ENCODE results near the gene CCDC57.

Gene CCDC57

GRCh38 chr17:82247182-82247823 lies 34.7 kb upstream of the CCDC57 start:
- no peak overlapping the region for H3K27ac ChIP-seq (ENCODE audit: low read depth, low read length)

GRCh38 chr17:82246365-82247181 lies 33.9 kb upstream of the CCDC57 start:
- Histone ChIP-seq H3K36me3 (ENCODE audit: low read length) (0 out of 2 replicates have a peak, but pooled peaks cover 3% of the 10 kb centered on the region), H3K79me2 (ENCODE audit: insufficient read depth, low read length) (peaks cover 4% of the 10 kb centered on the region; the same call in 1 of the 2 replicates), H3F3A (ENCODE audit: insufficient read depth) (no peaks in the 10 kb centered on the region), H3K9ac (ENCODE audit: low read length) (no peak overlapping the region), H3K27me3 (ENCODE audit: low read length) (no peaks in the 10 kb centered on the region), H3K4me2 (ENCODE audit: low read depth, low read length, poor library complexity, severe bottlenecking) (no peak overlapping the region), H3K27ac (ENCODE audit: low read depth, low read length) (no peak overlapping the region), H3K9me3 (ENCODE audit: insufficient read depth, low read length) (no peaks in the 10 kb centered on the region), H3K9me2 (replicated peaks; ENCODE audit: insufficient read depth, low read length) (no peaks in the 10 kb centered on the region), H3K4me3 (ENCODE audit: insufficient read depth, low read length, poor library complexity, severe bottlenecking) (no peak overlapping the region), H4K20me1 (ENCODE audit: low read depth, low read length) (no peaks in the 10 kb centered on the region; the same call in 1 of the 2 replicates), H2AFZ (ENCODE audit: low read depth, low read length, severe bottlenecking) (no peak overlapping the region)
- TF ChIP-seq CTCF (IDR thresholded peaks at IDR 0.05; ENCODE audit: insufficient read depth, low read length, poor library complexity, severe bottlenecking) (no peak), EZH2phosphoT487 (conservative IDR thresholded peaks at IDR 0.05; ENCODE audit: low read length) (no peak)

More at GRCh38 chr17:82247182-82247823, 34.7 kb upstream of the CCDC57 start:
- Histone ChIP-seq H3K36me3 (ENCODE audit: low read length) (0 out of 2 replicates have a peak, but pooled peaks cover 3% of the 10 kb centered on the region), H4K20me1 (ENCODE audit: low read depth, low read length) (no peaks in the 10 kb centered on the region; the same call in 1 of the 2 replicates), H3K4me2 (ENCODE audit: low read depth, low read length, poor library complexity, severe bottlenecking) (no peak overlapping the region), H3K27me3 (ENCODE audit: low read length) (no peaks in the 10 kb centered on the region), H2AFZ (ENCODE audit: low read depth, low read length, severe bottlenecking) (no peak overlapping the region), H3K9me2 (replicated peaks; ENCODE audit: insufficient read depth, low read length) (no peaks in the 10 kb centered on the region), H3F3A (ENCODE audit: insufficient read depth) (no peaks in the 10 kb centered on the region), H3K9me3 (ENCODE audit: insufficient read depth, low read length) (no peaks in the 10 kb centered on the region), H3K4me3 (ENCODE audit: insufficient read depth, low read length, poor library complexity, severe bottlenecking) (no peak overlapping the region), H3K79me2 (ENCODE audit: insufficient read depth, low read length) (peaks cover 4% of the 10 kb centered on the region; the same call in 1 of the 2 replicates), H3K9ac (ENCODE audit: low read length) (no peak overlapping the region)
- TF ChIP-seq CTCF (IDR thresholded peaks at IDR 0.05; ENCODE audit: insufficient read depth, low read length, poor library complexity, severe bottlenecking): no peak
- TF ChIP-seq EZH2phosphoT487 (conservative IDR thresholded peaks at IDR 0.05; ENCODE audit: low read length): no peak

- Histone ChIP-seq H3K4me2 (ENCODE audit: low read depth, low read length, poor library complexity, severe bottlenecking) (no peak overlapping the region), H4K20me1 (ENCODE audit: low read depth, low read length) (no peaks in the 10 kb centered on the region), H3K4me3 (ENCODE audit: insufficient read depth, low read length, poor library complexity, severe bottlenecking) (no peak overlapping the region), H3K27ac (ENCODE audit: low read depth, low read length) (no peak overlapping the region), H3K79me2 (ENCODE audit: insufficient read depth, low read length) (peaks cover 4% of the 10 kb centered on the region; the same call in 1 of the 2 replicates), H3K9me3 (ENCODE audit: insufficient read depth, low read length) (no peaks in the 10 kb centered on the region), H3K9me2 (replicated peaks; ENCODE audit: insufficient read depth, low read length) (no peaks in the 10 kb centered on the region), H3K27me3 (ENCODE audit: low read length) (no peaks in the 10 kb centered on the region), H3K36me3 (ENCODE audit: low read length) (no peaks in the 10 kb centered on the region), H3K9ac (ENCODE audit: low read length) (no peak overlapping the region), H2AFZ (ENCODE audit: low read depth, low read length, severe bottlenecking) (no peak overlapping the region), H3F3A (ENCODE audit: insufficient read depth) (no peaks in the 10 kb centered on the region)
- TF ChIP-seq CTCF (IDR thresholded peaks at IDR 0.05; ENCODE audit: insufficient read depth, low read length, poor library complexity, severe bottlenecking): no peak
- no peak for TF ChIP-seq EZH2phosphoT487 (conservative IDR thresholded peaks at IDR 0.05; ENCODE audit: low read length)
Observed at GRCh38 chr17:82246040-82246364, 33.4 kb upstream of the CCDC57 start.

Measured in SU-DHL-6 (cell line).